SK-N-SH treated with all-trans-retinoic acid at 6 μM for 48 hours (cell line): Measurements from ENCODE around the gene QRFP.

Source experiments
- TCF4 ChIP-seq: fragments of 250-450 bp; sonication (Bioruptor Pico); IDR thresholded peaks from 2 replicates; pipeline ENCODE4 v1.8.0; 2021; ENCODE audit warnings: mild to moderate bottlenecking, moderate library complexity, borderline replicate concordance
- ZFP3 ChIP-seq: fragments of 250-450 bp; sonication (Bioruptor Pico); IDR thresholded peaks from 2 replicates; pipeline ENCODE4 v1.5.0; 2020; ENCODE audit warnings: mild to moderate bottlenecking, moderate library complexity

Gene QRFP

GRCh38 chr9:130843049-130843908 is 53.3 kb downstream of the QRFP start (continued):
- TF ChIP-seq TCF4 (no peak), ZFP3 (CRISPR knock-in tag) (no peak)
